Measurements from ENCODE around the gene USP14.

GRCh38 chr18:210075-210474 is 51.7 kb downstream of the USP14 start:
- no peak for TF ChIP-seq CTCF (conservative IDR thresholded peaks at IDR 0.05; ENCODE audit: low read length)
- no peak for TF ChIP-seq EZH2phosphoT487 (IDR thresholded peaks at IDR 0.05; ENCODE audit: borderline replicate concordance)
